NCI-H128 (cell line): Measurements from ENCODE around the gene HS3ST3B1.

Source experiments
- DNase-seq: peaks from one replicate; lab custom pipeline; 2025; ENCODE audit not compliant: unreplicated experiment; lab: John Stamatoyannopoulos, UW

The HS3ST3B1 gene

DNA sequence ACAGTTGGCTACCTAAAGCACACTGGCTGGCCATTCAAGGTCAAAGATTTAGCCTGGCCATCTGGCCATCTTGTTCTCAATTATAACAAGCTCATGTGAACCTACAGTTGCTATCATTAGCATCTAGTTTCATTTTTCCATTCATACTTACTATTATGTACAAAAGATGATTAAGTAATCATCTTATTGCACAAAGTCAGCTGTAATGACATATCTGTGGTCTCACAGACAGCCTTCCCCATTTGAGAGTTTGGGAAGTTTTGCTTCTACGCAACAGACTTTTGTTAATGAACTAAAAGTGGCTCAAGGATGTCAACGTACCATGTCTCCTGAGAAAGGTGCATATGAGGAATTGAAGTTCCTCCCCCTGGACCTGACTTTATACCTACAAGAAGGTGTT lies 51.3 kb downstream of the HS3ST3B1 start:
- no peak for DNase-seq

GRCh38 chr17:14353861-14354474 lies 53.1 kb downstream of the HS3ST3B1 start:
- no peak for DNase-seq

DNA sequence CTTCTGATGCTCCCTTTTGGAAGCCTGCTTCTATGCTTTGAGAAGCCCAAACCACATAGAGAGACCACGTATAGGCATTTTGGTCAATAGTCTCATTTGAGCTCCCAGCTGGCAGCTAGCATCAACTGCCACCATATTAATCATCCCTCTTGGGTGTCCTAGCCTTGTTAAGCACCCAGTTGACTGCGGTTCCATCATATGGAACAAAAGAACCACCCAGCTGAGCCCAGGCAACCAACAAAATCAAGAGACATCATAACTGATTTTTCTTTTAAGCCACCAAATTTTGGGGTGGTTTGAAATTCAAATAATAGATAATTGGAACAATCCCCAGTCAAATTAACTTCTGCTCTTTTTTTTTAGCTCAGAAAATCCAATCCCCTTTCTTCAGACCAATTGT lies 53.9 kb downstream of the HS3ST3B1 start:
- no peak for DNase-seq

DNA sequence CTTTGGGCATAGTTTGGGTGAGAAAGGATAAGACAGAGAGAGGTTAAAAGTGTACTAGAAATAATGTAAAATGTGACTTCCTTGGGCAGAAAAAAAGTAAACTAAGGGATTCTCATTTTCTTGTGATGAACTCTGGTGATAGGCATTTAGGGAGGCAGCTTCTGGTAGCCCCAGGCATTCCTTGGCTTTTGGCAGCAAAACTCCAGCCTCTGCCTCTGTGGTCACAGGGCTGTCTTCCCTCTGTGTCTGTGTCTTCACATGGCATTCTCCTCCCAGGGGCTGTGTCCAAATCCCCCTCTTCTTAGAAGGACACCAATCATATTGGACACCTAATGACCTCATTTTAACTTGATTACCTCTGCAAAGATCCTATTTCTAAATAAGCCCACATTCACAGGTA lies 54.7 kb downstream of the HS3ST3B1 start:
- DNase-seq = no peak

DNA sequence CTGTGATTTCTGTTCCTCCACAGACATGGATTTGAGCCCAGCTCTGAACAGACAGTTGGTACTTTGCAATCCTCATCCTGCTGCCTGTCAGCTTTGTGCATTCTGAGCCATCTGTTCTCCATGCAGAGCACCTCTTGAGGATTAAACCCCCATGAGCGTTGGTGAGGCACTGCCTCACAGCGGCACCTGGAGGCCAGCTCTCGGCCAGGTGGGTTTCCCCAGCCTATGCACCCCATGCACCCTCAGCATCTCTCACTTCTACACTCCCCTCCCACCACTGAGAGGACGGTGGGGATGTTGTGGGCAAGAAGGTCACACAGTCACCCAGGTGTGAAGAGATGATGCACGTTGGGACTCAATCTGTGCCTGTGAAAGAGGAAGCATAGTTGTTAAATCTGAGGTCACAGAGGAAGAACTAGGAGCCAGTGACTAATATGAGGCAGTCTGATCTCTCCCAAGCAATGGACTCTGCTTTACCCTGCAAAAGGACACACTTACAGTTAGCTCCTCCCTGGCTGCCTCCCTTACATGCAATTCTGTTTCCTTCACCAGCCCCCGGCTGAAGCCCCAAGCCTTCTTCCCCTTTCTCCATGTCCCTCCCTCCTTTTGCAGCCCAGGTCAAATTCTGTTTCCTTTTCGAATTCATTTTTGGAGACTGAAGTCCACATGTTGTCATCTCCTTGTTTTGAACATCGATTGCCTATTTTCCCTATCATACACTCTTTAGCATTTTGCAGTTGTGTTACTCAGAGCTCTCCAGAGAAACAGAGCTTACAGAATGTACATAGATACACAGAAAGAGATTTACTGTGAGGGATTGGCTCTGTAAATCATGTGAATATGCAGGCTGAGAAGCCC lies 58.5 kb downstream of the HS3ST3B1 start:
- no peak for DNase-seq

DNA sequence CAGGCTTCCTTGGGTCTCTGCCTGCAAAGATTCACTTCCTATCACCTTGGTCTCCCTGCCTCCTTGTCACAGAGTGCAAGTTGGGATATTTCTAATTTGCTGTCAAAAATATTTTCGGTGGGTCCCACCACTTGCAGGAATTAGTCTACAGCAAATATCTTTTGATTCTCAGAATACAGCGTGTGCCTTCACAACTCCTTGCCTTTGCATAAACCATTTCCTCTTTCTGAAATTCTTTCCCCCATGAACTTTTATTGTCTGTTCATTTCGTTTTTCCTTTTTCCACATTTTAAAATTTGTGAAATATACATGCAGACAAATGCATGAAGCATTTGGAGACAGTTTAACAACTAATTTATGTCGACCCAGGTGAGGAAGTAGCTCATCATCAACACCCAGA lies 60.0 kb downstream of the HS3ST3B1 start:
- no peak for DNase-seq

DNA sequence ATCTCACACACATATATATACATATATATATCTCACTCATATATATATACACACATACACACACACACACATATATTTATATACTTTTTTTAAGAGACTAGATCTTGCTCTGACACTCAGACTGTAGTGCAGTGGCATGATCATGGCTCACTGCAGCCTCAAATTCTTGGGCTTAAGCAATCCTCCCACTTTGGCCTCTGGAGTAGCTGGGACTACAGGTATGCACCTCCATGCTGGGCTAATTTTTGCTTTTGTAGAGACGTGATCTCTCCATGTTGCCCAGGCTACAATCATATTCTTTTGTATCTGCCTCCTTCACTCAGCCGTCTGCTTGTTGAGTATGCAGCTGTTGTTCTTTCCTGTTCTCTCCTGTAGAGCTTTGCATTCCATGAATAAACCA lies 60.6 kb downstream of the HS3ST3B1 start:
- no peak for DNase-seq

DNA sequence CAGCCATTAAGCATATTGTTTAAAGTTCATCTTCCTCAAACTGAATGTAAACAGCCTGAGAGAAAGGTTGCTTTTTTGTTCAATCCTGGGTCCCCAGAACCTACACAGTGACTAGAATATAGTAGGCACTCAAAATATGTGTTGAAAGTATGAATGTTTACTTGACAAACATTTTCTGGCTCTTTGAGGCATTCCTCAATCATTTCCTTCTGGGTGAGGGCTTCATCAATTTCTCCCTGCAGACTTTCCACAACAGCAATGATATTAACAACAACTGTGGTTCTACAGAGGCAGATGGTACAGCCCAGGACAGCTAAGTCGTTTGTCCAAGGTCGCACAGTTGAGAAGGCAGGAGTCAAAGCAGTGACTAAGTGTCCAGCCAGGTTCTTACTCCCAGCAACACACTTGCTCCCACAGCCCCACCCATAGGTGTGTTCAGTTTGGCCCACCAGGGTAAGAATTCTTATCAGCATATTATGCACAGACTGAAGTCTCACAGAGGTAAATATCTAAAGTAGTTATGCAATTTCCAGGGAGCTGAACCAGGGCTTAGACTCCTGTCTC lies 61.1 kb downstream of the HS3ST3B1 start:
- no peak for DNase-seq

DNA sequence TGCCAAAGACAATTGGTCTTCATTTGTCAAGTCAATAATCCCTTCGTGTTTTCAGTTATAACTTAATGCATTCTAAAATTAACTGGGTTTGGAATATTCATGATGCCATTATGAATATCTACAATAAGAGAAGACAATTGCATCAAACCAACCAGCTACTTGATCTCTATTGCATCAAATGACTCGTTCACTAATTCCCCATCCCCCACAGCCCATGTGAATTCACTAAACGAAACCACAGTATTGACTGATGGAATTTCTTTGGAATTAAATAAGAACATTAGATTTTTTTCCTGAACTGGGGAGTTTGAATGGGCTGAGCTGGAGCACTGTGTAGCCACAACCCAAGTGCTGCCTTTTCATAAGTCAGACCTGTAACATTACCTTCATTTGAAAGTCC lies 65.3 kb downstream of the HS3ST3B1 start:
- no peak for DNase-seq

DNA sequence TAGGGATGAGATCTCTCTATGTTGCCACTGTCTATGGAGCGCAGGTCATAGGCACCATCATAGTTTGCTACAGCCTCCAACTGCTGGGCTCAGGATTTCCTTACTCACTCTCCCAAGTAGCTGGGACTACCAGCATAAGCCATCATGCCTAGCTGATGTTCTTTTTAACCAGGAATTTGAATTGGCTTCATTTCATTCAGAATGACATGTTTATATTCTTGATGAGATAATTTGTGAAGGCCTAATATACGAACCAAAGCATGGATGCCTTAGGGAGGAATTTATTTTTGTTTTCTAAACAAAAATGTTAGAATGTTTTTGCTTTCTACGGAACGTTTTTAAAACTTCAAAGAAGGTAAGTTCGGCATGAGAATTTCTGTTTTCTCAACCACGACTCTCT lies 71.6 kb downstream of the HS3ST3B1 start:
- no peak for DNase-seq

GRCh38 chr17:14372905-14373613 lies 72.2 kb downstream of the HS3ST3B1 start:
- DNase-seq = no peak

- DNase-seq = no peak
Observed at GRCh38 chr17:14373614-14374259, 72.9 kb downstream of the HS3ST3B1 start.

GRCh38 chr17:14374268-14374667 lies 73.4 kb downstream of the HS3ST3B1 start:
- no peak for DNase-seq

GRCh38 chr17:14376666-14377065 lies 75.8 kb downstream of the HS3ST3B1 start:
- no peak for DNase-seq

DNA sequence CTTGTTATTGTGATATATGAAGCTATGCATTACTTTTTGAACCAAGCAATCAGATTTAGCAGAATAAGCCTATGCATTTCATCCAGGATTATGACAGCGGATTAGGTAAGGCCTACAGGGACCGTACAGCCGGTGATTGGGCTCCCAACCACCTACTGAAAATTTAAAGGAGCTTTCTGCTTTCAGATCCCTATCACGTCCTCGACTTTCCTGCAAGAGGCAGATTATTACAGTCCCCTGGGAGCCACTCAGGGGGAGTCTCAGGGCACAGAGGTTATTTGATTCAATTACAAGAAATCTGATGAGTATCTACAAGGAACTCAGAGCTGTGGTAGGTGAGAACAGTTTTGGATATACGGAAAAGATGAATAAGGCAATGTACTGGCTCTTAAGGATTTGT lies 80.7 kb downstream of the HS3ST3B1 start:
- DNase-seq = no peak

DNA sequence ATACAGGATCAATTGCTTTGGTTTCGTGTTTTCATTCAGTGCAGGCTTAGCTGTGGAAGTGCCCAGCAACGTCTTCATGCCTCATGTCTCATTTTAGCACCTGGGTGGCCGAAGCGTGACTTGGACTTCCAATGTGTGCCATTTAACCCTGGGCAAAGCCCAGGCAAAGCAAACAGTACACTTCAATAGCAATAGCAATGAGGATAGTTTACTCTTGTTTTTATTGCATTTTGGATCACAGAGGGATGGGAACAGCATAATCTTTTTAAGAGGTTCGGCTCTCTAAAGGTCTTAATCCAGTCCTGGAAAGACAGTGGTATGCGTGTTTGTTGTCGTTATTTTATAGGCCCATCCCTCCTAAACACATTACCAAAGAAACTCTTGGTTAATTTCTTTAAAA lies 86.2 kb downstream of the HS3ST3B1 start:
- no peak for DNase-seq

DNA sequence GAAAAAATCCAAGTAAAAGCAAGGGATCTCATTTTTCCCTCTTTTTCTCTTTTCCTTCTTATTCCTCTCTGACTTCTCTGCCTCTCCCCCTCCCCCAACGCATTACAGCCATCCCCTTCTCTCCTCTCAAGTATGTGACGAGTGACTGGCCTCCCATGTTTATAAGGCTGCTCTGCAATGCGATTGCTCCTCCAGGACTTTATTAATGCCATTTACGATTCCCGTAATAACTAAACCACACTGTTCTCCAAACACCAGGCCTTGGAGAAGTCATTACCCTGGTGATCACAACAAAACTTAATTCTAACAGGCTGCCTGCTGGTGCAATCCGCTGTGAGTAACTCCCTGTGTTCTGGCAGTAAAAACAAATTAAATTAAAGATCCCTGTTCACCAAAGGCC lies 88.8 kb downstream of the HS3ST3B1 start:
- no peak for DNase-seq

DNA sequence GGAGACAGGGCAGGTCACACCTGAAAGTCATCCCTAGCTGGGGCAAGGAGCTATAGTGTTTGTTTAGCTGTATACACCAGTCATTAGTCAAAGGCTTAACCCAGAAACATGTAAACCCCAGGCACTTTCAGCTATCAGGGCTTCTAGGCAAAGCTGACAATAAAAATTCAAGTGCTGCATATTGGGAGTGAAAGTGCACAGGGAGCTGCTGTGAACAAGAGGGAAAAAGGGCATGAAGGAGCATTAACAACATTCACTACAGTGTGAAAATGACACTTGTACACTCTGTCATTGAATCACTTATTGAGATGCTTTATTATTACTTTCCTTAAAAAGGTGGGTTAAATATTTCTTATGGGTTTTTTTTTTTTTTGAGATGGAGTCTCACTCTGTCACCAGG lies 92.8 kb downstream of the HS3ST3B1 start:
- no peak for DNase-seq

- no peak for DNase-seq
Observed at GRCh38 chr17:14395255-14395654, 94.4 kb downstream of the HS3ST3B1 start.

DNA sequence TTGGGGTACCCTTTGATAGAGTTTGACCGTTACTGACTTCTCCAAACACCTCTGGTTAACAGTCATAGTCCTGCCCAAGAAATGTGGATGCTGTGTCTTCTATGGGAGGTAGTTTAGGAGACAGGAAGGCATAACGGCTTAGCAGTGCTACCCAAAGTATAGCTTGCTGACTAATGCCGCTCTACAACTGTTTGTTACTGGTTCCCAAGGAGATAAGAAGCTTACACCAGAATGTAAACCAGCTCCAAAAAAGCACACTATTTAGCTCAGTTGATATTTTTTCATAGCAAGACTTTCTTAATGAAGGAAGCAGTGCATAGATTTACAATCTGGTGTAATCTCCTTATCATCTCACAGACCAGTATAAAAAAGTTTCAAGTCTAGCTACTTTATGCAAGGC lies 95.7 kb downstream of the HS3ST3B1 start:
- DNase-seq = no peak

DNA sequence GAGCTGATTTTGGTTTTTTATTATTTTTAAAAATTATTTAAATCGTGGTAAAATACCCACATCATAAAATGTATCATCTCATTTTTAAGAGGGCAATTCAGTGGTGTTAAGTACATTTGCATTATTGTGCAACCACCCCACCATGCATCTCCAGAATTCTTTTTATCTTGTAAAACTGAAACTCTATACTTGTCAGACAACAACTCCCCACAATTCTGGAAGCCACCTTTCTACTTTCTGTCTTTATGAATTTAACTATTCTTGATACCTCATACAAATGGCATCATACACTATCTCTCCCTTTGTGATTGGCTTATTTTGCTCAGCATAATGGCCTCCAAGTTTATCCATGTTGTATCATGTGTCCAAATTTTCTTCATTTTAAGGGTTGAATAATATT lies 97.9 kb downstream of the HS3ST3B1 start:
- no peak for DNase-seq
